HG03469 (cell line): ENCODE data around the gene OLFM1.

Experiments
- ATAC-seq: cut with Tn5 transposase; IDR thresholded peaks from one replicate; pipeline ENCODE4 v1.9.1; 2021; ENCODE audit warnings: mild to moderate bottlenecking, moderate library complexity, moderate number of reproducible peaks; ENCODE audit not compliant: unreplicated experiment

OLFM1 gene

DNA sequence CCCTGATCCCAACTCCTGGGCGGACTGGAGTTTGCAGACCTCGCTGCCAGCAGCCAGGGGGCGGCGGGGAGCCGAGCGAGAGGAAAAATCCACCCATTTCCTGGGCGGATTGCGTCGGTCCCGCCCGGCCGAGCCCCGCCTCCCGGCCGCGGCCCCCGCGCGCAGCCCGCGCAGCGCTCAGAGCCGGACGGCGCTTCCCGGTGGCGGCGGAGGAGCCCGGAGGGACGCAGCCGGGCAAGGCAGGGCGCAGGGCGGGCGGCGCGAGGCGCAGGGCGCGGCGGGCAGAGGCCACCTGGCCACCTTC, at the start of gene OLFM1:
TSS of gene OLFM1 (plus strand) at position 180 of the 304 bp plus-strand sequence. CDS start 322 bp downstream, outside the sequence.
- no peak for ATAC-seq

DNA sequence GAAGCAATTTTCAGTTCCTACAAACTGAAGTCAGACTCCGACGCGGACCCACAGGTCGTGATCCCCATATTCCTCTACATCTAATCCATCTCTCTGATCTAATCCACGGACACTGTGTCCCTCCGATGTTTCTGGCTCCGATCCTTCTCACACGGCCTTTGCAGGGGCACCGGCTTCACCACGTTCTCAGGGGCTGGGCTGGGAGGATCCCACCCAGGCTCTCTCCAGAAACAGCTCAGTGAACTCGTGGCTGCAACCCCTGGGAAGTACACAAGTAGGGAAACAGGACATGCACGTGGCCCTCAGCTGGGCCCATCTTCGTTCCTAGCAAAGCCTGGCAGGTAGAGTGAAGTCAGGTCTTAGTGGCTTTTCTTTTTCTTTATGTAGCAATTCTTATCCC, 49.1 kb upstream of the OLFM1 start:
- no peak for ATAC-seq

DNA sequence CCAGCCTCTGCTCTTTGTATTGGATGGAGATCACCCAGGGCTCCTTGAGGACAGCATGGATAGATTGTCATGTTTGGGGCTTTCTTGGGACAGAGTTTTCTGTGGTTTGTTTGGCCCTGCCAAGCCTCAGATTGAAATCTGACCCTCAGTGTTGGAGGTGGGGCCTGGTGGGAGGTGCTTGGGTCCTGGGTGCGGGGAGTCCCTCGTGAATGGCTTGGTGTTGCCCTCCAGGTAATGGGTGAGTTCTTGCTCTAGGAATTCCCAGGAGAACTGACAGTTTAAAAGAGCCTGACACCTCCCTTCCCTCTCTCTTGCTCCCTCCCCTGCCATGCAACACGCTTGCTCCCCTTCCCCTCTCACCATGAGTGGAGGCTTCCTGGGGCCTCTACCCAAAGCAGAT, 48.6 kb upstream of the OLFM1 start:
- no peak for ATAC-seq

DNA sequence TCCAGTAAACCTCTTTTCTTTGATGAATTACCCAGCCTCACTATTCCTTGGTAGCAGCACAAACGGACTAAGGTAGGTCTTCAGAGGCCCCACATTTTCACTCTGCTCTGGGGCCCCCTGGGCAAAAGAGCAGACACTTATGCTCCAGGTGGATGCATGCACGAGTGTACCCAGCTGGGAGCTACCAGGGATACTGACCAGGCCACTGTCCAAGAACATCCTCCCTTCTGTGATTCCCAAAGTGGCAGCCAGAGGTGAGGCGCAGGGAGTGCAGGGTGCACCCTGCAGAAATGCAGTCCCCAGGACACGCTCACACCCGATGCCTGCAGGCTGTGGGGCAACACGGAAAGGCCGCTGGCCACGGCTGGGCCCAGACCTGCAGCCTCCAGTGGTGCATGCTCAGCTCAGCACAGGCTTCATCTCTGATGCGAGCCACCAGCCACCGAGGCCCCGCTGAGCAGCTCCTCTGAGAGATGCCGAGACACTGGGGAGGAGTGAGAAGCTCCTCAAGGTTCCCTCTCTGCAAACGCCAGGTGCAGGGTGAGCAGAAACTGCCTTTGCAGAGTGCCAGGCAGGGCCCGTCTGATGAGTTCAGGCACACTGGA, 48.1 kb upstream of the OLFM1 start:
- ATAC-seq: no peak

DNA sequence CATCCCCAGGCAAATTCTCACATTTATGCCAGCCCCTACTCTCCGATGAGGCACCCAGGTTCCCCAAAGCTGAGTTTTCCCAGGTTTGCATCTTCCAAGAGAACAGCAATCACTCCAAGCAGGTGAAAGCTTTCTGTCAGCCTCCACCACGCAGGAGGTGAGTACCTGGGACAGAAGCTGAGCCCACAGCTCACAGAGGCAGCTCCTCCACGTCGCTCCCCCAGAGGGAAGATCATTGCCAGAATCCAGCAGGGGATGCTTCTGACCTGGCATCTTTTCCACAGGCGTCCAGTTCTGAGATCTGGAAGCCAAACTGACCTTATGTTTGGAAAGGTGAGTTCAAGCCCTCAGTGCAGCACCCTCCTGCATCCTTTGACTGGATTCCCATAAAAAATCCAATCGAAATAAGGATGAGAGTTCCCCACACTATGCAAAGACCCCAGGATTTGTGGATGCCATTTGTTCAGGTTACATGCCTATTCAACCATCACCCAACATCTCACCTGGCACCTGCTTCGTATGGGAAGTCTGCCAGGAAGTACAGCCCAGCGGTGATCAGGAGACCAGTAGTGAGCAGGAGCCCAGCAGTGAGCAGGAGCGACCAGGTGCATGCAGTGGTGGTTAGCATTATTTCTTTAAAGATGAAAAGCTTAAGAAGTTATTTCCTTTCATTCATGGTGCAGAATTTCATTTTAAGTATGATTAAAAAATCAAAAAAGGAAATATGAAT, 47.4 kb upstream of the OLFM1 start:
- no peak for ATAC-seq

DNA sequence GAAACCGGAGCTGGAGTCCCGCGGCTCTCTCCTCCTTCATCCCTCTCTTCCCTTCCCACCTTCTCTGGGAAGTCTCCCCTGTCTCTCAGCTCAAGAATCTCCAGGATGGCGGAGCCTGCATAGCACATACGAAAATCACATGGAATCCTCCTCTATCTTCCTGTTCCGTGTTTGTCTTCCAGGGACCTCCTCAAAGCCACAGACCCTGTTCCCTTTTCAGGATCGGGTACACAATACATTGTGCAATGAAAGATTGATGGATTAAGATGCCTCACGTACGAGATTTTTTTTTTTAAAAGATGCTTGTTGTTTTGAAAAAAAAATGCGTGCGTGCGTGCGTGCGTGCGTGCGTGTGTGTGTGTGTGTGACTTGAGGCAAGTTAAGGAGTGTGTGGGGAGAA, 46.6 kb upstream of the OLFM1 start:
- ATAC-seq: no peak

DNA sequence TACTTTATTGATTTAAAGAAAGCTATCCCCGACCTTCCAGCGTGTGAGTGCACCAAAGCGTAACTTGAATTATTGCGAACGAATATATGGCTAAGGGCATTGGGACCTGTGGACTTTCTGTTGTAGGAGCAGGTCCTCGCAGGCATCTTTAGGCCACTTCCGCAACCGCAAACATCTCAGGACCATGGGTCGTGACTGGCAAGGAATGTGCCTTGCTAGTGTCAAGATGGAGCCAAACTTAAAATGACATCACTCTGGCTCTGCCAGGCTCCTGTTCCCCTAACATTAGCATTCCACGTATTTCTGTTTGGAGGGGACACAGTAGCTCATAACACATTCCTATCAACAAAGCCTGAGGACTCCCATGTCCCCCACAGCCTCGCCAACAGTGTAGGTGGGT, 44.1 kb upstream of the OLFM1 start:
- ATAC-seq: no peak

DNA sequence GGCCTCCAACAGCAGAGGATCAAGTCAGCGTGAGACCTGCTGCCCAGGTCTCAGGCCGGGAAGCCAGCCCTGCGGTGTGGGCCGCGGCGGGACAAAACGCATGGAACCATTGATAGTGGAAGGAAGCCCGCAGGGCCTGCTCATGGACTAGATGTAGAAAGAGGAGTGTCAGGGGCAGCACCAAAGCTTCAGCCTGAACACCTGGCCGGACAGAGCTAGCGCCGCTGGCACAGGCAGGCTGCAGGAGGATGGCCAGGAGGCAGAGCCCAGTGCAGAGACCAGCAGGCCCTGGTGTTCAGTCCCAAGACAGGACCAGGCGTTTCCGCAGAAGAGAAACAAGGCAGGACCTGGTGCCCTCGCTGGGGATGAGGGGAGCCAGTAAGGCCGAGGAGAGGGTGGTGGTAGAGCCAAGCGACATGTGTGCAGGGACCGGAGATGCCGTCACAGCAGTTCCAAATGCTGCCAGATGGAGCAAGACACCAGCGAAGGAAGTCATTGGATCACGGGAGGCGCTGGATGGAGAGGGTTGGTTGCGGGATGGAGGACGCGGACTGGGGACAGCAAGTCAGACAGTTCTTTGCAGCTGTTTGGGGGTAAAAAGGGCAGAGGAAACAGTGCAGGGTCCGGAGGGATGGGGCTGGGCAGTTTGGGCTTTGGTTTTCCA, 42.1 kb upstream of the OLFM1 start:
- ATAC-seq: no peak

DNA sequence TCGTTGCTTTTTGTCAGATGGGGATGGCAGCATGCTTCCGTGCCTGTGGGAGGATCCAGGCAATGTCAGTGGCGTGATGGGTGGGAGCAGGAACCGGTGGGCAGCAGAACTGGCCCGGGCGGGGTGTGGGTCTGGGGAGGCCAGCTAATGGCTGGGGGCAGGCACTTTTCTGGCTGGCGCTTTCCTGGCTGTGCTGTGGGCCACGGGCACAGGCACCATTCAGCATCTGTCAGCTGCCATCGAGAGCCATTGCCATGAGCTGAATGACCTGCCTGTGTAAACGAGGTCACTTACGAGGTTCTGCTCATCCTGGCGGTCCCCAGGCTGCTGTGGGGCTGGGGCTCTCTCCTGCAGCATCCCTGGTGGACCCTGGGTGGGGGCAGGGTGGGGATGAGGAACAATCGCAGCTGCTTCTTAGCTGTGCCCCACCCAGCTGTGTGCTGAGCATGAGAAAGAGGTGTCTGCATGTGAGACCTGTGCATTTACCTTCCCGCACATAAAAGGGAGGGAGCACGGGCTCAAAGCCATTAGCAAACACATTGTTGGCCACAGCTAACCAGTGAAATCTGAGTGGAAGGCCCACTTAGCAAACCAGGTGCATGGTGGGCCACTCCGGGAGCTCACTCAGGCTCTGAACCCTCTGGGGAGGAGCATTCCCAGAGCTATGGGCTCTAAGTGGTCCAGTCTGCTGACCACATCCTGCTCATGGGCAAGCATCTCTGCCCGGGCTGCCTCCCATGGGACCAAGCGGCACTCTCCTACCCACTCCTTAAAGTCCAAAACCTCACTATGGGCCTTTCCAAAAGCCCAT, 41.3 kb upstream of the OLFM1 start:
- ATAC-seq: no peak

DNA sequence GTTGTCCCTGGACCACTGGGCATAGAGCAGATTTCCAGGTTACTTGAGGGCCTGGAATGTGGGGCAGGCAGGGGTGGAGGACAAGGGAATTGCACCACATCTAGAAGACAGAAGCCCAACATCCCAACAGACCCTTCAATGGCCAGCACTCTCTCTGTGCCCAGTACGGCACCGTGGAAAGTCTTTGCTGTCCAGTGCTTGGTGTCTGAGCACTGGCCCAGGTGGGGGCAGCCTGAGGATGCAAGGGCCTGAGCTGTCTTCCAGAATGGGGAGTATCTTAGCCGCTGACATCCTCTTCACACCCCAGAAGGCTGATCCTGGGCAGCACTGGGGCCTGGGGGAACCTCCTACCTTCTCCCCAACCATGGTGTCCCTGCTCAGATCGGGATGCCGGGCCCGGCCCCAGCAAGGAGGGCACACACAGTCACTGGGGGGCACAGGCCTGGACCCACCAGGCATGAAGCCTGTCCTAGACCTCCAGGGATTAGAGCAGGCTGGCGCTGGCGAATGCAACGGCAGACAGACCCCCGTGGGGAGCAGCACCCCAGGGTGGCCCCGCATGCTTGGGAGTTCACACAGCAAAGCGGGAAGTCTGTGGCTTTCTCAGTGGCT, 40.6 kb upstream of the OLFM1 start:
- ATAC-seq: no peak

DNA sequence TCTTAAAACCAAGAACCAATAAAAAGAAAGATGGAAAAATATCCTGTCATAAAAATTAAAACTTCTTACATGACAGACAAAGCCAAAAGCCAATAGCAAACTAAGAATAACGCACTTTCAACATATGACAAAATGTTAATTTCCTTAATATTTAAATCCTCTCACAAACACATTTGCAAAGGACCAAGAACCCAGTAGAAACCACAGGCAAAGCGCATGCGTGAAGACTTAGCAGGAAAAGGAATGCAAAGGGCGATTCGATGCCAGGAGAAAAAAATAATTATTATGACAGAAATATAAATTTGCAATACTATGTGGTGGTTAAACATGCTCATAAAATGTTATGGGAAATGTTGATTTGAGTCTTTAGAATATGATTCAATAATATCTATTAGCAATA, 39.9 kb upstream of the OLFM1 start:
- no peak for ATAC-seq

DNA sequence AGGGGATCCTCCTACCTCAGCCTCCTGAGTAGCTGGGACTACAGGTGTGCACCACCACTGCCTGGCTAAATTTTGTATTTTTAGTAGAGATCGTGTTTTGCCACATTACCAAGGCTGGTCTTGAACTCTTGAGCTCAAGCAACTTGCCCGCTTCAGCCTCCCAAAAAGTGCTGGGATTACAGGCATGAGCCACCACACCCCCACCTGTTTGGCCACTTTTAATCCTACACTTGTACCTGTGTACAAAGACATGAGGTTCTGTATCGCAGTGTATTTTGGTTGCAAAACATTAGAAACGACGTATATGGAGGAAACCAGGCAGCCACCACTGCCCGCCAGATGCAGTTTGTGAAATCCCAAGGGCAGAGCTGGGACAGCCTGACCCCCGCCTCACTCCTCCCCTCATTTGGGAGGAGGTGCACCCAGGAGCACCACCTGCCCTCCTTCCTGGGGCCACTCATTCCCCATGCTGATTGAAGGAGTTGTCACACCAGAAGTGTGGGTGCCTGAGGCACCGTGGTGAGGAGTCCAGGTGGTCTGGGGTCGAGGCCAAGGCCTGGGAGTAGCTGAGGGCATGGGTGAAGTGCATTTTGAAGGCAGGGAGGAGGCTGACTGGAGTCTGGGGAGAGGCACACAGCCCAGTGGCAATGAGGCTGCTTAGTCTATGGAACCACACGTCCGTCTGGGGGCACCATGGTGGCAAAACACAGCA, 39.3 kb upstream of the OLFM1 start:
- ATAC-seq: no peak

DNA sequence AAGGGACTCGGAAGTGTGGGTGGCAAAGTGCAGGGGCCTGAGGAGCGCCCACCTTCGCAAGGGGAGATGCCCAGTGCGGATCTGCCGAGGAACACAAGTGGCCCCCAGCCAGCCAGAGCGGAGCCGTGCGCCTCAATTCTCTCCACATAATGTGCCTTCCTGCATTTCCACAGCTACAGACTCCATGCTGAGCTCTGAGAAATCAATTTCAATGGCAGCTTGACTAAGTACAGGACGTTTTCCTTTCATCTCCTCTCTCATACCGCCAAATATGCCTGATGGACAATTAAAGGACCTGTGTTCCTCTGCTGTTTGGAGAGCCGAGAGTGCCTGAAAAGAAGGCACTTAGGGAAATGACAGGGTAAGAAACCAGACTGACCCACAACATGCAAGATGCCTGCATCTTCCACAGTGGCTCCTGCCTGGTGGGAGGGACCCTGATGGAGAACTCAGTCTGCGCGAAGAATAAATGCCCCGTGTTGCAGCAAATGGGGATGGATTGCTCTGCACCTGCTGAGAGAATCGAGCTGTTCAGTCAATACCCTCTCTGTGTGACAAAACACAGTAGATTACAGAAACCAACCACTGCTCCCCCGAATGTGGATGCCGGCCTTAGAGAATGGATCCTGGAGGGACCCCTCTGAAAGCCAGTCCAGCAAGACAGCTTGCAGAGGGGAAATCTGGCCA, 38.6 kb upstream of the OLFM1 start:
- no peak for ATAC-seq

DNA sequence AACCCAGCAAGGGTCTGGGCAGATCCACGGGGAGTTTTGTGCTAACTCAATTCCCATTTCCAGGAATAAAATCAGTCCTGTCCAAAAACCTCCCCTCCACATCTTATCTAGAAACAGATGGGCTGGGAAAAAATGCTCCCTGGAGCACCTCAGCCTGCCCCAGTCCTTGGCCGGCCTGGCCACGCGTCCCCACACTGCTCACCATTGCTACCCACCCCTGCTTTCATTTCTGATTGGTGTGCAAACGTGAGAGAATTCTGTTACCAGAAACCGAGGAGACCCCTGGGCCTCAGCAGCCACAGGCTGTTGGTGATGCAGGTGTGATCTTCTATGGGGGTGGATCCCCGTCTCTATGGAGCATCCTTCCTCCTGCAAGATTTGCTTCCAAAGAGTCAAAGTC, 38.0 kb upstream of the OLFM1 start:
- no peak for ATAC-seq

DNA sequence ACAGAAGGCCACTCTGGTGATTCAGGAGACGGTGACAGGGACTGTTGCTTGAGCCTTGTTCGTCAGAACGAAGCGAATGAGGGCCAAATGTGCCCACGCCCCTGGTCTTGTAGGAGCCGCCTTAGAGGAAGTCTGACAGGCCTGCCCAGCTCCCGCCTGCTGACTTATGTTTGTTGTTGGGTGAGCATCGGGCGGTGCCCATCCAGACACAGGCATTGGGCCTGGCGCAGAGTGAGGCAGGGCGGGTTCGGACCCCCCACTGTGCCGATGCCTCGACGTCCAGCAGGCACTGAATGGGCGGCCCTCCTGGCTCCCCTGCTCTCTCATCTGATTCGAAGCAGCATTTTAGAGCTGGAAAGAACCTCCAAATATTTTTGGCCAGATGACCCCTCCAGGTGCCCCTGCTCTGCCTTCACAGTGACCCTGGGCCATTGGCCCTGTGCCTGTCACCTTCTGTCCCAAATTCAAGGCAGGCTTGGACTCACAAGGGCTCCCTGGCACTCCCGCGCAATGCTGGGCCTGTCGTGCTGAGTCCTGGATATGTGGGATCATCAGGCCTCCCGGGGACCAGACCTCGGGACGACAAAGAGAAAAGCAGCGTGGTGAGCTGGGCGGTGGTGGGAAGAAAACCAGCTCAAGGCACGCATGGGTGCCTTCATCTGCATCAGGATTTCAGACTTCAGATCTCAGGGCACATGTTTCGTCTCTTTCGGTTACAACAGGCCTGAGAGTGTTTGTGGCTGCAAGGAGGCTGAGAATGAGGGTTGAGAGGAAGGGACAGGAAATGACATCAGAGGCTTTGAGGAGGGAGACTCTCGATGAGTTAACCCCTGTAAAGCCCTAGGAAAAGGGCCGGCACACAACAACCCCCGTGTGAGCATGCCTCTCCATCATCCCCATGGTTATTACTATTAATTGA, 37.1 kb upstream of the OLFM1 start:
- no peak for ATAC-seq

DNA sequence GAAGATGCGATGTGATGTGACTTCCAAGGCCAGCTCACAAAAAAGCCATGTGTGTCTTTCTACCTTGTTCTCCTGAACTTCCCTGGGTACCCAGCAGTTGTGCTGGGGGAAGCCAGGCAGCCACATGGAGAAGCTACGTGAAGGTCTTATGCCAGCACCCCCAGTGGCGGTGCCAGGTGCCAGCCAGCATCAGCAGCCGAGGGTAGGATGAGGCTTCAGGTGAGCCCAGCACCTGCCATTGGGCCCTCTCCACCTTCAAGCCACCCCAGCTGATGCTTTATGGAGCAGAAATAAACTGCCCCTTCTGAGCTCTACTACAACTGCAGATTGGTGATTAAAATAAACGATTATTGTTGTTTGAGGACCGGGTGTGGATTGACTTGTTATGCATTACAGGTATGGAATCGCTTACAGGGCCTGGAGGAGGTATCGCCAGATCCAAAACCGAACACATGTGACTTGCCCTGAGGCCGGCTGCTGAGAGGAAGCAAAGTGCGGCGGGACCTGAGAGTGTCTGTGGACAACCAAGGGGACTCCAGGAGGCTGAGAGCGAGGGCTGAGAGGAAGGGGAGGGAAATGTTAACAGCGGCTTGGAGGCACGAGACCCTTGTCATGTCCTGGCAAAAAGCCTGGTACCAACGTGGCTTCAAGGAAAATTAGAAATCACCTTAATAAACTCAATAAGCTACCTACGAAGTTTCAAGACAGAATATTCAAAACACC, 36.0 kb upstream of the OLFM1 start:
- no peak for ATAC-seq

DNA sequence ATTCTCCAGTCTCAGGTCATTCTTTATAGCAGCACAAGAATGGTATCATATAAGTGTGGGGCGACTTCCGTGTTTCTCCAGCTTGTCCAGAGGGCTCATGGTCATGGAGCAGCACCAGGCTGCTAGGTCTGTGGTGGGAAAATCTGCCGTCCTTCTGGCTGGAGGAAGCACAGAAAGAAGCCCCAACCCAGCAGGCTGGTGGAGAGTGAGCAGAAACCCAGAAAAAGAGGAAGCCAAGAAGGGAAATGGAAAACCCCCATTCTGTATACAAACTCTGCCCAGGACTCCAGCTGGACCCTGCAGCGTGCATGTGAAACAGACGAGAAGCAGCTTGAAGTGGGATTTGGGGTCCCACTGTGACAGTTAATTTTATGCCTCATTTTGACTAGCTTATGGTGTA, 34.3 kb upstream of the OLFM1 start:
- ATAC-seq: no peak

DNA sequence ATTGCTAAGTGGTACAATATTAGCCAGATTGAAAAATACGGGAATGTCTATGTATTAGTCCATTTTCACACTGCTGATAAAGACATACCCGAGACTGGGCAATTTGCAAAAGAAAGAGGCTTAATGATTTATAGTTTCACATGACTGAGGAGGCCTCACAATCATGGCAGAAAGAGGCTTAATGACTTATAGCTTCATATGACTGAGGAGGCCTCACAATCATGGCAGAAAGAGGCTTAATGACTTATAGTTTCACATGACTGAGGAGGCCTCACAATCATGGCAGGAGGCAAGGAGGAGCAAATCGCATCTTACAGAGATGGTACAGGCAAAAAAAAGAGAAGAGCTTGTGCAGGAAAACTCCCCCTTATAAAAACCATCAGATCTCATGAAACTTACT, 32.3 kb upstream of the OLFM1 start:
- no peak for ATAC-seq
